Mesodermal cell (in vitro differentiated cells): ENCODE results near the gene KIAA1671.

Experiments
- H3K27ac ChIP-seq: 2 replicates; pipeline ENCODE4 v1.7.0; 2013; ENCODE audit warnings: mild to moderate bottlenecking, low read depth, low read length, moderate library complexity; ENCODE audit not compliant: severe bottlenecking
- H3K36me3 ChIP-seq: 2 replicates; pipeline ENCODE4 v1.7.1; 2013; ENCODE audit warnings: mild to moderate bottlenecking, low read length, moderate library complexity; ENCODE audit not compliant: control insufficient read depth, insufficient read depth
- H3K4me1 ChIP-seq: one replicate; pipeline ENCODE4 v1.7.1; 2013; ENCODE audit warnings: mild to moderate bottlenecking, low read length; ENCODE audit not compliant: insufficient read depth, control insufficient read depth, poor library complexity, severe bottlenecking
- H3K4me3 ChIP-seq: 2 replicates; pipeline ENCODE4 v1.7.0; 2013; ENCODE audit warnings: low read length, control low read depth, mild to moderate bottlenecking; ENCODE audit not compliant: insufficient read depth, poor library complexity, severe bottlenecking; ENCODE audit errors: extremely low read depth
- H3K9me3 ChIP-seq: 2 replicates; pipeline ENCODE4 v1.7.1; 2013; ENCODE audit warnings: mild to moderate bottlenecking, low read length, moderate library complexity; ENCODE audit not compliant: control insufficient read depth
- WGBS, 2 experiments: methylation state at CpG; one replicate each; pipeline ENCODE4 v1.1.5; 2013; ENCODE audit warnings: missing lambda C conversion rate in 2 of 2; ENCODE audit not compliant: insufficient coverage in 2 of 2; 5-methylcytosine and 5-hydroxymethylcytosine counted together

KIAA1671 gene

GRCh38 chr22:25119609-25120008 is 167.1 kb downstream of the KIAA1671 start:
- Histone ChIP-seq H3K9me3 (peaks cover 6% of the 10 kb centered on the region), H3K4me3 (no peak overlapping the region), H3K4me1 (peaks cover 17% of the 10 kb centered on the region), H3K36me3 (peaks cover 35% of the 10 kb centered on the region), H3K27ac (peak overlapping the region; percentile 84)
- WGBS, 2 experiments: 91% methylated on average over 1 to 2 of the region's 2 CpGs

- Histone ChIP-seq H3K4me1 (peaks cover 14% of the 10 kb centered on the region), H3K9me3 (peaks cover 6% of the 10 kb centered on the region), H3K27ac (peak overlapping the region; percentile 84), H3K36me3 (peaks cover 35% of the 10 kb centered on the region), H3K4me3 (no peak overlapping the region)
- WGBS, 2 experiments: 63 to 72% methylated on average over 2 to 3 of the region's 3 CpGs
These were observed 167.6 kb downstream of the KIAA1671 start for GRCh38 chr22:25120093-25120561.

GRCh38 chr22:25120761-25121212 is 168.3 kb downstream of the KIAA1671 start:
- peaks cover 12% of the 10 kb centered on the region for H3K4me1 ChIP-seq
- H3K4me3 ChIP-seq: no peak overlapping the region
- peaks cover 6% of the 10 kb centered on the region for H3K9me3 ChIP-seq
- peak overlapping the region; percentile 84 for H3K27ac ChIP-seq
- H3K36me3 ChIP-seq: peaks cover 35% of the 10 kb centered on the region
- WGBS, 2 experiments: 85 to 90% methylated on average over 9 to 10 of the region's 12 CpGs

- Histone ChIP-seq H3K4me1 (peaks cover 13% of the 10 kb centered on the region), H3K36me3 (peaks cover 35% of the 10 kb centered on the region), H3K9me3 (peaks cover 6% of the 10 kb centered on the region), H3K4me3 (no peak overlapping the region), H3K27ac (no peak overlapping the region)
- WGBS, 2 experiments: 94 to 98% methylated on average over 13 to 14 of the region's 14 CpGs
These were observed 169.7 kb downstream of the KIAA1671 start for GRCh38 chr22:25122136-25122764.

- Histone ChIP-seq H3K36me3 (peaks cover 27% of the 10 kb centered on the region), H3K4me1 (peaks cover 15% of the 10 kb centered on the region), H3K27ac (no peak overlapping the region), H3K9me3 (peaks cover 6% of the 10 kb centered on the region), H3K4me3 (no peak overlapping the region)
- 100% methylated on average over 2 of the region's 3 CpGs; no CpG with 5 or more reads in 1 of the 2 experiments for WGBS, 2 experiments
These were observed 171.2 kb downstream of the KIAA1671 start for GRCh38 chr22:25123677-25124076.

- 93 to 94% methylated on average over 7 to 9 of the region's 9 CpGs for whole genome bisulfite sequencing, 2 experiments
- Histone ChIP-seq H3K36me3 (peaks cover 21% of the 10 kb centered on the region), H3K27ac (no peak overlapping the region), H3K4me1 (peaks cover 4% of the 10 kb centered on the region), H3K9me3 (peaks cover 6% of the 10 kb centered on the region), H3K4me3 (no peak overlapping the region)
These were observed 173.3 kb downstream of the KIAA1671 start for GRCh38 chr22:25125693-25126357.

- Histone ChIP-seq H3K27ac (no peak overlapping the region), H3K36me3 (peaks cover 21% of the 10 kb centered on the region), H3K4me1 (peaks cover 3% of the 10 kb centered on the region), H3K4me3 (no peak overlapping the region), H3K9me3 (peaks cover 6% of the 10 kb centered on the region)
- WGBS, 2 experiments: 100% methylated on average over 1 of the region's 1 CpG; no CpG with 5 or more reads in 1 of the 2 experiments
These were observed 174.0 kb downstream of the KIAA1671 start for GRCh38 chr22:25126510-25126909.

- no peak overlapping the region for H3K27ac ChIP-seq
- H3K9me3 ChIP-seq: peaks cover 6% of the 10 kb centered on the region
- 80 to 82% methylated on average over 1 to 2 of the region's 6 CpGs for WGBS, 2 experiments
- peaks cover 3% of the 10 kb centered on the region for H3K4me1 ChIP-seq
- H3K4me3 ChIP-seq: no peak overlapping the region
- peaks cover 17% of the 10 kb centered on the region for H3K36me3 ChIP-seq
These were observed 174.8 kb downstream of the KIAA1671 start for GRCh38 chr22:25127318-25127717.

- H3K4me1 ChIP-seq: peaks cover 3% of the 10 kb centered on the region
These were observed 177.9 kb downstream of the KIAA1671 start for GRCh38 chr22:25130462-25130861.

GRCh38 chr22:25131198-25131887 is 178.8 kb downstream of the KIAA1671 start:
- Histone ChIP-seq H3K27ac (no peak overlapping the region), H3K9me3 (no peaks in the 10 kb centered on the region), H3K4me1 (peaks cover 3% of the 10 kb centered on the region), H3K36me3 (peaks cover 3% of the 10 kb centered on the region), H3K4me3 (no peak overlapping the region)
- 88 to 89% methylated on average over 7 to 8 of the region's 9 CpGs for WGBS, 2 experiments

More at GRCh38 chr22:25130462-25130861, 177.9 kb downstream of the KIAA1671 start:
- Histone ChIP-seq H3K9me3 (no peaks in the 10 kb centered on the region), H3K27ac (no peak overlapping the region), H3K4me3 (no peak overlapping the region), H3K36me3 (no peaks in the 10 kb centered on the region)
- WGBS, 2 experiments: 60 to 86% methylated on average over 3 to 4 of the region's 6 CpGs
